ELR (cell line): ENCODE results near the gene FARP2.

Experiments
- DNase-seq: peaks from one replicate; pipeline ENCODE4 v3.0.0-alpha.2; 2015; ENCODE audit warnings: low read depth

Gene FARP2

DNA sequence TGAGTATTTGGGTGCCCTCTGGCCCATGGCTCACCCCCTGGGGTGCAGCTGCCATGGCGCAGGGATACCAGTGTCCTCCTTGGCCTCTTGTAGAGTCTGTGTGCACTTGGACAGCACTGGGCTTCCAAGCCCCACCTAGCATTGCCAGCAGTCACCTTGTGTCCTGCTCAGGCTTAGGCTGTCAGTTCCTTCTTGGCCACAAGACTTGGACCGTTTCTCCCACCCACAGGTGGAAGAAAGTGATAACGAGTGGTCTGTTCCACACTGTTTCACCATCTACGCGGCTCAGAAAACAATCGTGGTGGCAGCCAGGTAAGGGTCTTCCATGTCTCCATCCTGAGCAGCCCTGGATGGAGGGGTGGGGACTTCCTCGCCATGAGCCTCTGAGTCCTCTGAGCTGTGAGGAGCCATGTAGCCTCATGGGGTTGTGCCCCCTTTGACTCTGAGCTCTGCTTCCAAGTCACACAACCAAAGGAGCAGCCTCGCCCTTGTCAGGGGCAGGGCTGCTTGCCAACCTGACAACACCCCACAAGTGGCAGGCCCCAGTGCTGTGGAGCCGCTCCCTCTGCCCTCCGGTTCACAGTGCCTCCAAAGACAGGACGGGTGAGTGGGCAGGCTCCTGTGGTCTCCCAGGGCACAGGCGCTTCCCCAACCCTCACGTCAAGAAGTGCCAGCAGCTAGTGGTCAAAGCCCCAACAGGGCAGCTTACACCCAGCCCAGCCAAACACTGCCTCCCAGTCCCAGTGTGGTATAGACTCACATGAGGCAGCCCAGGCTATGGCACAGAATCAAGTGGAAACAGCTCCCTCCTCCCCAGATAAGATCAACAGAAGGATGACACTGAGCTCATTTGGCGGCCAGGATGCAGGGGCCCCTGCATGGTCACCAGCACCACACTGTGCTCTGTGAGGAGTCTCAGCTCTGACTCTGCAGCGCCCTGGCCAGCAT, 133.9 kb downstream of the FARP2 start:
- peak; percentile 28 for DNase-seq

DNA sequence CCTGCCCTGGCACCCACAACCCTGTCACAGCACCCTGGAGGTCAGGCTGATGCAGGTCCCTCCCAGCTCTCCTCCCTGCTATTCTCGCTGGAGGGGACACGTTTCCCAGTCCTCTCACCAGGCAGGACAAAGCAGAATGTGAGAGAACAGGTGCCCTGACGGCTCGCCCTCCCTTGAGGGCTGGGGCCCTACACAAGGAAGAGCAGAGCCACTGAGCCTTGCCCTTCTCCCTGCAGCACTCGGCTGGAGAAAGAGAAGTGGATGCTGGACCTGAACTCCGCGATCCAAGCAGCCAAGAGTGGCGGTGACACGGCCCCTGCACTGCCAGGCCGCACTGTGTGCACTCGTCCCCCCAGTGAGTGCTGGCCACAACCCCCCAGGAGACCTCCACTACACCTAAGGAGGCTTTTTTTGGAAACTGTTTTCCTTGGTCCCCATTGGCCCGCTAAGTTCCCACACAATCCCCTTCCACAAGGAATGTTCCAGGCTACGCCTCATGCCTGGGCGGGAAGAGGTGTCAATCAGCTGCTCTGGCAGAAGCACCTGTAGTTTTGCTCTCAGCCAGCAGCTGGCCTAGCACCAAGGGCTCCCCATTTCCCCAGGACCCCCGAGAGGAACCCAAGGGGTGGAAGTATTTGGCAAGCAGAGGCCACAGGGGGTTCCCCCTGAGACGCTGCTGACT, 134.9 kb downstream of the FARP2 start:
- no peak for DNase-seq

GRCh38 chr2:241491549-241492173, 135.6 kb downstream of the FARP2 start:
- DNase-seq: no peak

DNA sequence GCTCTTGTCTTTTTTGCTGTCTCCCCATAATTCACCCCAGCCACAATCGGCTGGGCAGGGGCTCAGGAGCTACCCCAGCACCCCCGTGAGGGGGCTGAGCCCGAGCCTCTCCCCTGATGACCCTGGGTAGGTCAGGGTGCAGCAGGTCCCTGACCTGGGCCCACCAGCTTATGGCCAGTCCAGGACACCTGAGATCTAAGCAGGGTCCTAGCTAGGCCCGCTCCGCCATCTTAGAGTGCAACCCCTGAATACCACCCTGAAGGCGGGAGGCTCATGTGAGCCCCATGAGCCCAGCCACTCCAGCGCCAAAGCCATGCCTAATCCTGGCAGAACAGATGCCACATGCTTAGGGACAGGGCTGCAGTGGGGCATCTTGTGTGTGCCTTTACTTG, 136.1 kb downstream of the FARP2 start:
- no peak for DNase-seq

GRCh38 chr2:241493092-241493491, 137.0 kb downstream of the FARP2 start:
- DNase-seq: no peak

- DNase-seq: no peak
These were observed 138.3 kb downstream of the FARP2 start for GRCh38 chr2:241494311-241494908.

DNA sequence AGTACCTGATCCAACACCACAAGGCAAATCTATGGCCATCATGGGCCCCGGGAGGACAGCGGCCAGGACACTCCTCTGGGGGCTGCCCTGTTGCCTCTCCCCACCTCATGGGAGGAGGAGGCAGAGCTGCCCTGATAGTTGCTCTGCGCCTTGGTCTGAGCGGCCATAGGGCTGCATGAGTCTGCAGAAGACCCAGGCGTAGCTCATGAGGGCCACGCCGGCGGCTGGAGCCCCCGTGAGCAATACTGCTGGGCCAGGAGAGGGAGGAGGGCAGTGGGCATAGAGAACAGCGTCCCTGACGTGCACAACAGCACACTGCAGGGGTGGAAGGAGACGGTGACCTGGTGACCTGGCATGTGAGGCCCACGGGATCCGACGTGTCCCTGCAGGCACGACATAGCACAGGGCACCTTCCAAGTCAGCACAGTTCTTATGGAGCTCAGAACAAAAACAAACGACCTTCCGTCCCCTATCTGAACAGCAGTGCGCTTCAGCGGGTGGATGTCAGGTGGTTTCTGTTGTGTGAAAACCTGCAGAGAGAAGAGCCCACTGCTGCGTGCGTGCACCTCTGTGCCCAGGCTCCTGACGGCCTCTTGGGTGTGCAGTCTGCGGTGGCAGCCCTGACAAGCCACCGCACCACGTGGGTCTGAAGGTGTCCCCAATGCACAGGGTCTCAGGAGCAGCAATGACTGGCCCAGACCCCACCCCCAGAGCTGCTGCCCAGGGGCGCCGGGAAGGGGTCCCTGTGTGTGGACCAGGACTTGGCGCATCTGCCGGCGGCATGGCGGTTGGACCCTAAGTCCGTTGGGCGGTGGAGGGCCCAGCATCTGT, 139.3 kb downstream of the FARP2 start:
- DNase-seq: no peak

GRCh38 chr2:241496003-241496707, 140.1 kb downstream of the FARP2 start:
- no peak for DNase-seq

- DNase-seq: no peak
These were observed 141.1 kb downstream of the FARP2 start for GRCh38 chr2:241496904-241497877.

- DNase-seq: no peak
These were observed 142.3 kb downstream of the FARP2 start for GRCh38 chr2:241498115-241499070.

DNA sequence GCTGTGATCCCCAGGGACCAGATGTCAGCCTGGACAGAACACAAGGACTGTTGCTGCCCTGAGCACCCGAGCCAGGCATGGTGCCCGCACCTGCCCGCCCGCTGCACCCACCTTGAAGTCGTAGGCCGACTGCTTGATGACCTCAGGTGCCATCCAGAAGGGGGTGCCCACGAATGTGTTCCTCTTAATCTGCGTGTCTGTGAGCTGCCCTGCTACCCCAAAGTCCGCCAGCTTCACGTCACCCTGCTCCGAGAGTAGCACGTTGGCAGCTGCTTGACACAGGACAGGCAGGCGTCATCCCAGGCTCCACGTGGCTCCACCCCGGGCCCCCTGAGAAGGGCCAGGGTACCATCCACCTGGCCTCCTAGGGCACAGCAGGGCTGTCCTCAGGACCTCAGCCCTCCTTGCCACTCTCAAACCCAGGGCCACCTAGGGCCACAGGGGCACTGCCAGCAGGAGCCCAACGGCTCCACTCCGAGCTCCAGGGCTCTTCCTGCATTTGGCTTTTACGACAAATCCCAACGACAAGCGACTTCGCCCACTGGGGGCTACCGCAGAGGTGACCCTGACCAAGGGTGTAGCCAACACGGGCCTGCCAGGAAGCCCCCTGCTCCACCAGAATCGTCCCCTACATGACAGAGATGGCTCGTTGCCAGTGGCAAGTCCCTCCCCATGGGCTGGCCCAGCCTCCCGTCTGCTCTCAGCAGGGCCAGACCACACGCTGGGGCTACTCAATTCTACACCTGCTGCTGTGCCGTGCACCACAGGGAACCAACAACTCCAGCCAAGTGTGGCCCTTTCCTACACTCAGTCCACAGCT, 143.3 kb downstream of the FARP2 start:
- DNase-seq: no peak

DNA sequence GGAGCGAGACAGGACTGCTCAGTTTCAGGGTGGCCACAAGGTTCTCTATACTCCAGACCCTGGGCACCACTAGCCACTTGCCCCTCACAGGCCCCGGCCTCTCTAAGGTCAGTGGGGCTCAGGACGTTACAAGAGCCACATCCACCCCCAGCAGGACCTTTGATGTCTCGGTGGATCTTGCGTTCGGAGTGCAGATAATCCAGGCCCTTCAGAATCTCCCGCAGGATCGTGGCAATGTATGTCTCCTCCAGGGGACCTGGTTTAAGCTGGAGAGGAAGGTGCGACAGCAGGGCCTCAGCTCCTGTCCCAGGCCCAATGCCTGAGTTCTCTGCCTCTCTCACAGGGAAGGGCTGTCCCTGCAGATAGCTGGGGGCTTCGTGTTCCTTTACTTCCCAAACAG, 143.9 kb downstream of the FARP2 start:
- no peak for DNase-seq

GRCh38 chr2:241500431-241500975, 144.4 kb downstream of the FARP2 start:
- DNase-seq: no peak

- DNase-seq: no peak
These were observed 145.0 kb downstream of the FARP2 start for GRCh38 chr2:241501099-241501541.

- no peak for DNase-seq
These were observed 145.5 kb downstream of the FARP2 start for GRCh38 chr2:241501551-241501950.

- no peak for DNase-seq
These were observed 146.2 kb downstream of the FARP2 start for GRCh38 chr2:241502281-241502680.

GRCh38 chr2:241503776-241504392, 147.8 kb downstream of the FARP2 start:
- DNase-seq: no peak
